ENCODE data around the gene DTX4.

The DTX4 gene

DNA sequence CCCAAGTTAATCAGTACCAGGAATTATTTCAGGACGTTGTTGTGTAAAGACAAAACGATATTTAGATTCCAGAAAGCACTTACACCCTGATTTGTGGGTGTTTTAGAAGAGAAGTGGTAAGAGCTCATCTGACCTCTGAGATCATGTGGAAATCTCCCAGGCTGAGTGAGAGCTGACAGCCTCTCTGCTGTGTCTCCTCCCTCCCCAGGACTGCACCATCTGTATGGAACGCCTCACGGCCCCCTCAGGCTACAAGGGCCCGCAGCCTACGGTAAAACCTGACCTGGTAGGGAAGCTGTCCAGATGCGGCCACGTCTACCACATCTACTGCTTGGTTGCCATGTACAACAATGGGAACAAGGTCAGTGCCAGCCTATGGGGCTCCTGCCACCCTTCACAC lies 20.0 kb downstream of the DTX4 start:
- H3K9ac ChIP-seq (ENCODE audit: low read depth, low read length) = no peak overlapping the region
- H3K36me3 ChIP-seq (ENCODE audit: insufficient read depth, low read length) = peaks cover 26% of the 10 kb centered on the region
- no peaks in the 10 kb centered on the region; the same call in 1 of the 2 replicates for H3K9me3 ChIP-seq (ENCODE audit: control insufficient read depth, insufficient read depth, low read length)
- no peaks in the 10 kb centered on the region for H3K4me1 ChIP-seq (ENCODE audit: insufficient read depth, low read length)

DNA sequence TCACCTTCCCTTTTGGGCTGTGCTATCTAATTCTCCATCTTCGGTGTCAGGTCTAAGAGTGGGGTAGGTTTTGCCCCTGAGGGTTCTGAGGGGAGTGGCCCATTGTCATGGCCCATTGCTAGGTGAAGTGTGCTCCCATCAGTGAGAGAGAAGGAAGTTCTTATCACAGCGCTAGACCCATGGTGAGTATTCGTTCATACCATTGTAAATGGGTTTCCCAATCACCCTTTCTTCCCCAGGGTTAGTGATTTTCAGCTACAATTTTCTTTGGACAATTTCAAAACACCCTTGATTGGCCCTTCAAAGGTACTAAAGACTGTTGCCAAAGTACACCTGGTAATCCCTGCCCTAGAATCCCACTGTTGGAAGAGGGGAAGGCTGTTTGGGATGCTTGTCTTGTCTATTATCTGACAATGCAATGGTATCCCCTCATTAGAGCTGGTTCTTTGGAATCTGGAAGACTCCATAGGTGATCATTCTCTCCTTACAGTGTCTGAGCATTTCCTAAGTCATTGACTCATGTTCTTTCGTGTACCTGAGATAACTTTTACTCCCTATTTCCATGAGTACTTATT lies 20.6 kb downstream of the DTX4 start:
- no peaks in the 10 kb centered on the region for H3K4me1 ChIP-seq (ENCODE audit: insufficient read depth, low read length)
- H3K36me3 ChIP-seq (ENCODE audit: insufficient read depth, low read length) = peaks cover 30% of the 10 kb centered on the region

DNA sequence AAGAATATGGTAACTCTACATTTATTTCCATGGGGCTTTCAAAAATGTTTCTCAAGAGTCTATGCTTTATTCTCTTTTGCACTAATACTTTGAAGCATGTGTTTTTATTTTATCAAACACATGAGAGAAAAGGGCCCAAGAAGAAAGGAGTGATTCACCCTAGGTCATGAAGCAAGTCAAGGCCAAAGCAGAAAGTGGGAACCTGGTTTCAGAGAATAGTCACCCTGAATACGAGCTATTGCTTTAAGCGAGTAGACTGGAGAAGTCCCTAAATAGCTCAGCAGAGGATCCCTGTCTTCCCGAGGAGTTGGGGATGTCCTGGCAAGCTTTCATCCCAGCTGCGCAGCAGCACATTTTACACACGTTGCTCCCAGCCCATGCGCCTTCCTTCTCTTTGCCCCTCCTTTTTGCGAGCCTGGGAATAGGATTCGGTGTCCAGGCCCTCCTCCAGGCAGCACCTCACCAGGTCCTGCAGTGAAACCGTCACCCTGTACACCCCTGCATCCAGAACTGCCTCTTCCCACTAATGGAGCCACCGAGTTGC lies 21.7 kb downstream of the DTX4 start:
- no peaks in the 10 kb centered on the region for H3K4me1 ChIP-seq (ENCODE audit: insufficient read depth, low read length)
- no peak overlapping the region for H3K9ac ChIP-seq (ENCODE audit: low read depth, low read length)
- H3K36me3 ChIP-seq (ENCODE audit: insufficient read depth, low read length) = peaks cover 30% of the 10 kb centered on the region
- no peaks in the 10 kb centered on the region; the same call in 1 of the 2 replicates for H3K9me3 ChIP-seq (ENCODE audit: control insufficient read depth, insufficient read depth, low read length)

More for the DNA sequence above, 20.6 kb downstream of the DTX4 start:
- no peak overlapping the region for H3K9ac ChIP-seq (ENCODE audit: low read depth, low read length)
- no peaks in the 10 kb centered on the region; the same call in 1 of the 2 replicates for H3K9me3 ChIP-seq (ENCODE audit: control insufficient read depth, insufficient read depth, low read length)

DNA sequence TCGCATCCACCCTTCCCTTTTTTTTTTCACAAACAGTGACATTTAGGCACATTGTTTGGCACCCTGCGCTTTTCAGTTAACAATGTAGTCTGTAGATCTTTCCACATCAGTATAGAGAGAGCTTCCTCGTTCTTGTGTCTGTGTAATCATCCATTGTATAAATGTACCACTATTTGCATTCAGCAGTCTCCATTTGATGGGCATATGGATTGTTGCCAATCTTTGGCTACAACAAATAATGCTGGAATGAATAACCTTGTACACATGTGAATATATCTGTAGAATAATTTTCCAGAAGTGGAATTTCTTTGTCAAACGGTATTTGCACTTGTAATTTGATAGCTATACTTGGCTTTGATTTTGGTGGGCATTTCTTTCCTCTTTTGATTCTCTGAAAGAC lies 23.7 kb downstream of the DTX4 start:
- H3K36me3 ChIP-seq (ENCODE audit: insufficient read depth, low read length) = peaks cover 30% of the 10 kb centered on the region
- H3K9me3 ChIP-seq (ENCODE audit: control insufficient read depth, insufficient read depth, low read length) = no peaks in the 10 kb centered on the region; the same call in 1 of the 2 replicates
- no peaks in the 10 kb centered on the region for H3K4me1 ChIP-seq (ENCODE audit: insufficient read depth, low read length)
- H3K9ac ChIP-seq (ENCODE audit: low read depth, low read length) = no peak overlapping the region

DNA sequence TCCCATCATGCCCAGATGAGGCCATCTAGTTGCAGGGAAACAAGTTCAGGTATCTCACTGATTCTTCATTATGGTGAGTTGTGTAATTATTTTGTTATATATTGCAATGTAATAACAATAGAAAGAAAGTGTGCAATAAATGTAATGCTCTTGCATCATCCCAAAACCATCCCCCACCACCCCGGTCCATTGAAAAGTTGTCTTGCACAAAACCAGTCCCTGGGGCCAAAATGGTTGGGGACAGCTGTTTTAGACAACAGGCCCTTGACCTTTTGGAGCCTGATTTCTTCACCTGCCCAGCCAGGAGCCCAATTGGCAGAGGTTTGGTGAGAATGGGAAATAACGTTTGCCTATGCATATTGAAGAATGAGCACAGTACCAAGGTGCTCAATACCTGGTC lies 24.8 kb downstream of the DTX4 start:
- no peak overlapping the region for H3K9ac ChIP-seq (ENCODE audit: low read depth, low read length)
- H3K36me3 ChIP-seq (ENCODE audit: insufficient read depth, low read length) = peaks cover 30% of the 10 kb centered on the region
- H3K9me3 ChIP-seq (ENCODE audit: control insufficient read depth, insufficient read depth, low read length) = no peaks in the 10 kb centered on the region; the same call in 1 of the 2 replicates
- H3K4me1 ChIP-seq (ENCODE audit: insufficient read depth, low read length) = no peaks in the 10 kb centered on the region

DNA sequence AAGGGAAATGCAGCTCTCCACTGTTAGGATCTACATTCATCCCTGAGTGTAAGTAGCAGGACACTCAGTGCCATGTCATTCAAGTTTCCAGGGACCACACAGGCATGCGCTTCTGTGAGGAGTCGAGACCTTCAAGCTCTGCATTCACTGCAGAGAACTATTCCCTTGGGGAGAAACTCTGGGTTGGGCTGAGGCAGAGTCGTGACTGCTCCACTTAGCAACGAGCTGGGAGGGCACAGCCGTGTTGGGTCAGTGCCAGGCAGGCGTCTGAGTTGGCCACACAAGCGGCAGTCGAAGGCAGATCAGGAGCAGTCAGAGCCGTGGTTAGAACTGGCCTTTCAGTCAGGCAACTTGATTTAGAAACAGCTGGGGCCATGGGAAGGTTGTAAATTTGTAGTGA lies 26.1 kb downstream of the DTX4 start:
- Histone ChIP-seq H3K9me3 (ENCODE audit: control insufficient read depth, insufficient read depth, low read length) (no peaks in the 10 kb centered on the region; the same call in 1 of the 2 replicates), H3K36me3 (ENCODE audit: insufficient read depth, low read length) (peaks cover 22% of the 10 kb centered on the region), H3K4me1 (ENCODE audit: insufficient read depth, low read length) (no peaks in the 10 kb centered on the region), H3K9ac (ENCODE audit: low read depth, low read length) (no peak overlapping the region)

DNA sequence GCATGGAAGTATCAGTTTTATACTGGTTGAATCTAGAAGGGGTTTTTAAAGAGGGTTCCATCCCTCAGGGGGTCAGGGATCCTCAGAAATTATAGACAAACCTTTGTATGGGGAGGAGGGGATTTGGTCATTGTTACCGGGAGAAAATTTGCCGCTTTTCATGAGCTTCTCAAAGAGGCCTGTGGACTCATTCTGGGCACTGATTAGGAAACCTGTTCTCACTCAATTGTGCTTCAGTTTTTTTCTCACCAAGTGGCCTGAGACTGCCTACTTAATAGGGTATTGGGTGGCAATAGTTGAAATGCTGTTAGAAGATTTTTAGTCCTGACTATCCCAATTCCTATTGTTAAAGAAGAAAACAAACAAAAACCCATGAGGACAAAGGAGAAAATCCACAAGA lies 26.8 kb downstream of the DTX4 start:
- H3K36me3 ChIP-seq (ENCODE audit: insufficient read depth, low read length) = peaks cover 22% of the 10 kb centered on the region

DNA sequence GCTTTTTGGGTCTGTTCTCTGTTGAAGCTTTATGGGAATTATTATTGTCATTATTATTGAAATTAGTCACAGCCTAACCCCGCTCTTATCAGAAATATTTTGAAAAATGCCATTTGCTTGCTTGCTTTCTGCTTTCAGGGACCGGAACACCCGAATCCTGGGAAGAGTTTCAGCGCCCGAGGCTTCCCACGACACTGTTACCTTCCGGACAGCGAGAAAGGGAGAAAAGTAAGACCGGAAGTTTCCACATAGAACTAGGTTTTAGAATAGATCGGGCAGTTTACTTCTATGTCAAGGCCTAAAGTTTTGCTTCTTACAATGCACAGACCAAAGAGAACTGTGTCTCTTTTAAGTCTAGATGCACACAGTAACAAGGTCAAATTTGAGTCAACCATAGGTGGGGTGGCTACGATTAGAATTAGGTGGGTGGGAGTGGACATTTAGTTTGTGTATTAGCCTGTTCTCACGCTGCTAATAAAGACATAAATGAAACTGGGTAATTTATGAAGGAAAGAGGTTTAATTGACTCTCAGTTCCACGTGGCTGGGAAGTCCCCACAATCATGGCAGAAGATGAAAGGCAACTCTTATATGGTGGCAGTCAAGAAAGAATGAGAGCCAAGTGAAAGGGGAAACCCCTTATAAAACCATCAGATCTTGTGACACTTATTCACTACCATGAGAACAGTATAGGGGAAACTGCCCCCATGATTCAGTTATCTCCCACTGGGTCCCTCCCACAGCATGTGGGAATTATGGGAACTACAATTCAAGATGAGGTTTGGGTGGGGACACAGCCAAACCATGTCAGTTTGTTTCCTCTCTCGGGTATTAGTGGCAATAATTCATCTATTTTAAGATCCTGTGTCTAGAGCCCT lies 27.9 kb downstream of the DTX4 start:
- no peak overlapping the region for H3K9ac ChIP-seq (ENCODE audit: low read depth, low read length)
- H3K9me3 ChIP-seq (ENCODE audit: control insufficient read depth, insufficient read depth, low read length) = no peaks in the 10 kb centered on the region; the same call in 1 of the 2 replicates
- H3K4me1 ChIP-seq (ENCODE audit: insufficient read depth, low read length) = no peaks in the 10 kb centered on the region
- H3K36me3 ChIP-seq (ENCODE audit: insufficient read depth, low read length) = peaks cover 20% of the 10 kb centered on the region

More for the DNA sequence above, 26.8 kb downstream of the DTX4 start:
- Histone ChIP-seq H3K9ac (ENCODE audit: low read depth, low read length) (no peak overlapping the region), H3K4me1 (ENCODE audit: insufficient read depth, low read length) (no peaks in the 10 kb centered on the region), H3K9me3 (ENCODE audit: control insufficient read depth, insufficient read depth, low read length) (no peaks in the 10 kb centered on the region; the same call in 1 of the 2 replicates)

DNA sequence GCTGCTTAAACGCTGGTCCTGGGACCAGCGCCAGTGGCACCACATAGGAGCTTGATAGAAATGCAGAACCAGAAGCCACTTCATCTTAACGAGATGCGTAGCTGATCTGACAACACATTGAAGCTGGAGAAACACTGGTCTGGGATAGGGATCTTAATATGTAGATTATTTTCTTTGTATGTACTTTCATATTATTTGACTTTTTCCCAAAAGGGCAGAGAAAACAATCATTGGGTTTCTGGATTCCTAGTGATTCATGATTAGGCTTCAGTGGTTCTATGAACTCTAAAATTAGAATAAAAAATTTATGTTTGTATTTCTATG lies 28.5 kb downstream of the DTX4 start:
- Histone ChIP-seq H3K36me3 (ENCODE audit: insufficient read depth, low read length) (peaks cover 14% of the 10 kb centered on the region), H3K4me1 (ENCODE audit: insufficient read depth, low read length) (no peaks in the 10 kb centered on the region), H3K9me3 (ENCODE audit: control insufficient read depth, insufficient read depth, low read length) (no peaks in the 10 kb centered on the region; the same call in 1 of the 2 replicates), H3K9ac (ENCODE audit: low read depth, low read length) (no peak overlapping the region)

DNA sequence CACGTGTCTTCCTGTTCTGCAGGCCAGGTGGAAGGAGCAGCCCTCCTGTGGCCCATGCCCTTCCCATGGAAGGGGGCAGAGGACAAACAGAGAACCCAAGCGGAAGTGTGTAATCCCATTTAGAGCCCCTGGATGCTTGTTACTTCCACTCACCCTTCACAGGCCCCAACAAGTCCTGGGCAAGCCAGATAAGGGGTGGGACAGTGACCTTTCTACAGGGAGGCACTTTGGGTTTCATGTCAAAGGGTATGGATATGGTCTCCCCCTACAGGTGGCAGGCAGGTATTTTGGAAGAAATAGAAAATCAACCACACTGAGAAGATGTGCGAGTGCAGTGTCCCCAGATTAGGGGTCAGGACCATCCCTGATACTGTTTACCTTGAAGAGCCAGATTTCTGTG lies 29.4 kb downstream of the DTX4 start:
- H3K4me1 ChIP-seq (ENCODE audit: insufficient read depth, low read length) = no peaks in the 10 kb centered on the region
- no peak overlapping the region for H3K9ac ChIP-seq (ENCODE audit: low read depth, low read length)
- H3K36me3 ChIP-seq (ENCODE audit: insufficient read depth, low read length) = peaks cover 9% of the 10 kb centered on the region
- no peaks in the 10 kb centered on the region for H3K9me3 ChIP-seq (ENCODE audit: control insufficient read depth, insufficient read depth, low read length)

DNA sequence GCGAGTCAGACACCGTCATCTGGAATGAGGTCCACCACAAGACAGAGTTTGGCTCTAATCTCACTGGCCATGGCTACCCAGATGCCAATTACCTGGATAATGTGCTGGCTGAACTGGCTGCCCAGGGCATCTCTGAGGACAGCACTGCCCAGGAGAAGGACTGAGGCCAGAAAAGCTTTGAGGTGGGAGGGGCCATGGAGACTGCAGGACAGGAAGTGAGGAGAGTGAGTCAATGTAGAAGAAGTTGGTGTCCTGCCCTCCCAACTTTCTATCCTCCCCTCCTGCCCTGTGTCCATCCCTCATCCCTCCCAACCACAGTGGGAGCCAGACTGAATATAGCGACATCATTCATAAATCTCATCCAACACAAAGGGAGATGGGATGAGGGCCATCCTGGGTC lies 32.8 kb downstream of the DTX4 start:
- Histone ChIP-seq H3K9ac (ENCODE audit: low read depth, low read length) (no peak overlapping the region), H3K9me3 (ENCODE audit: control insufficient read depth, insufficient read depth, low read length) (no peaks in the 10 kb centered on the region), H3K36me3 (ENCODE audit: insufficient read depth, low read length) (no peaks in the 10 kb centered on the region), H3K4me1 (ENCODE audit: insufficient read depth, low read length) (no peaks in the 10 kb centered on the region)

DNA sequence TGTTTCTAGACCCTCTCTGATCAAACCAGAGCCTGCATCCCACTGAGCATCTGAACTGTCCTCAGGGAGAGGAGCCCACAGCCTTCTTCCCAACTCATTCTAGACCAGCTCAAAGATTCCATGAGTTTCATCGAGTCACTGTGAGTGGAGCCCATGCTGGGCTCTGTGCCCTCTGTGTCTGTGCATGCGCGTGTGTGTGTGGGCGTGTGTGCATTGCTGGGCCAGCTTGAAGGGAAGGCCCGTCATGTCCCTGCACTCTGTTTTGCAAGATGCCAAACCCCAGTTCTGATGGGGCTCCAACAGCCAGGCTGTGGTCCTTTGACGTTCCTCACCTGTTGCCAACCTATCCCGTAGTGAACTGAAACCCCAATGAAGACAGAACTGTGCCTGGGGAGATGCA lies 33.7 kb downstream of the DTX4 start:
- Histone ChIP-seq H3K9ac (ENCODE audit: low read depth, low read length) (no peak overlapping the region), H3K4me1 (ENCODE audit: insufficient read depth, low read length) (no peaks in the 10 kb centered on the region), H3K36me3 (ENCODE audit: insufficient read depth, low read length) (no peaks in the 10 kb centered on the region), H3K9me3 (ENCODE audit: control insufficient read depth, insufficient read depth, low read length) (no peaks in the 10 kb centered on the region)

DNA sequence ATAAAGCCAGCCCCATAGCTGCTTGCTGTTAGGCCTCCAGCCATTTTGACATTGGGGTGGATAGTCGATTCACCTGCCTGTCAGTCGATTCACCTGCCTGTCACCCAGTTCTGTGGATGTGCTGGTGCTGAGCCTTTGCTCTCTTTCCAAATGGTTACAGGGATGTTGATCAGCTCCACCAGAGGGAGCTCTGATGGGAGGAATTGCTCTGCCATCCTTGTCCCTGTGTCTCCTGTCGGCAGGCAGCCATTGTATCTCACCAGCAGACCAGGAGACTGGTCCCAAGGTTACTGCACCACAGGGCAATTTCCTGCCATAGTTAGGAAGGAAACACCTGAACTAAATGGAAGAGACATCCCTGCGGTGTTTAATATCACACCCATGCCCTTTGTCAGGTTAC lies 34.7 kb downstream of the DTX4 start:
- H3K9ac ChIP-seq (ENCODE audit: low read depth, low read length) = no peak overlapping the region
- H3K4me1 ChIP-seq (ENCODE audit: insufficient read depth, low read length) = no peaks in the 10 kb centered on the region

DNA sequence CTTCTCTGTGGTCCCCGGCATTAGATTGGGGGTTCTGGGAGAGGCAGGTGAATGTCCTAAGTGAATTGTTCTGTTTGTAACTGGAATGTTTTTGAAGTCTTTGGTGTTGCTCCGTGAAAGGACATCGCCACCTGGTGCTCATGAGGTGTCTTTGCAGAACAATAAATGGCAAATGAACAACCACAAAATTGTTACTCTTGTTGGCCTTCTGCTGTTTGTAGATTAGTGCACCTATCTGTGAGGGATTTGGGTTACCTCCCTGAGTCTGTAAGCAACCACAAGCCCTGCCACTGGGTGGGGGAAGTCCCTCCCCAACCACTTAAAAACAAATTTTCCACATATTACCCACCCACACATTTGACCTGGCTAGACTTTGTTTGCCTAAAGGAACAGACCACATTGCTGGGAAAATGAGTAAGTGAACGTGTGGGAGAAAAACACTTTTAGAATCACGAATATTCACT lies 36.1 kb downstream of the DTX4 start:
- Histone ChIP-seq H3K9ac (ENCODE audit: low read depth, low read length) (no peak overlapping the region), H3K9me3 (ENCODE audit: control insufficient read depth, insufficient read depth, low read length) (no peaks in the 10 kb centered on the region), H3K36me3 (ENCODE audit: insufficient read depth, low read length) (no peaks in the 10 kb centered on the region), H3K4me1 (ENCODE audit: insufficient read depth, low read length) (no peaks in the 10 kb centered on the region)

More for the DNA sequence above, 34.7 kb downstream of the DTX4 start:
- Histone ChIP-seq H3K36me3 (ENCODE audit: insufficient read depth, low read length) (no peaks in the 10 kb centered on the region), H3K9me3 (ENCODE audit: control insufficient read depth, insufficient read depth, low read length) (no peaks in the 10 kb centered on the region)

DNA sequence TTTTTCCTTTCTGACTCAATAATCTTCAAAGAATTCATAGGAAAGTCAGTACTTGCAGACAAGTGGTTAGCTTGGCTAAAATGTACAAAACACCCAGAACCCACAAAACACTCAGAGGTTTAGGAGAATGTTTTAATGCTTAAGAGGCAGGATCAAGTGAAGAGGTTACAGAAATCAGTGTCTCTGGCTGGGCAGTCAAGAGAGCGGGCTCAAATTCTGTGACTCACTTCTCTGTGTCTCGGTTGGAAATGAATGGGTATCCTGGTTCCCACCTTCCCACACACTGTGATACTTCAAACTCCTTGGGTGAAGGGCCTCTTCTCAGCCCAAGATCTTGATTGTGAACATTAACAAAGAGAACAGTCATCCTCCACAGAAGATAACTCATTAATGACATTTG lies 37.0 kb downstream of the DTX4 start:
- Histone ChIP-seq H3K4me1 (ENCODE audit: insufficient read depth, low read length) (no peaks in the 10 kb centered on the region), H3K36me3 (ENCODE audit: insufficient read depth, low read length) (no peaks in the 10 kb centered on the region), H3K9ac (ENCODE audit: low read depth, low read length) (no peak overlapping the region), H3K9me3 (ENCODE audit: control insufficient read depth, insufficient read depth, low read length) (no peaks in the 10 kb centered on the region)
